GM23338 (cell line): ENCODE measurements around the gene SYNDIG1.

Source experiments
- CREB1 ChIP-seq: fragments of 250-450 bp; sonication (Bioruptor Pico); IDR thresholded peaks from 2 replicates; pipeline ENCODE4 v1.5.0; 2020; ENCODE audit warnings: low read depth, mild to moderate bottlenecking, moderate library complexity
- CTCF ChIP-seq, 2 experiments: fragments of 200-600 bp in 1 of 2; sonication (generic) in 1 of 2; conservative IDR thresholded peaks; 2 replicates each; pipeline versions ENCODE4 v1.5.1 to v1.6.1; 2016 to 2017; ENCODE audit warnings: antibody characterized with exemption in 2 of 2, low read depth in 2 of 2, mild to moderate bottlenecking in 2 of 2, moderate library complexity in 1 of 2
- ETS1 ChIP-seq: IDR thresholded peaks from 2 replicates; pipeline ENCODE4 v1.6.1; 2016; ENCODE audit warnings: antibody characterized with exemption
- EZH2 ChIP-seq: fragments of 200-600 bp; sonication (generic); IDR thresholded peaks from one replicate; pipeline ENCODE4 v1.8.0; 2017; ENCODE audit warnings: antibody characterized with exemption, mild to moderate bottlenecking, low read depth; ENCODE audit not compliant: unreplicated experiment
- EZH2phosphoT487 ChIP-seq: fragments of 200-600 bp; sonication (generic); IDR thresholded peaks from one replicate; pipeline ENCODE4 v1.8.1; 2018; ENCODE audit warnings: antibody characterized with exemption; ENCODE audit not compliant: unreplicated experiment
- JUNB ChIP-seq: IDR thresholded peaks from one replicate; pipeline ENCODE4 v1.6.1; 2016; ENCODE audit warnings: antibody characterized with exemption; ENCODE audit not compliant: unreplicated experiment
- NANOG ChIP-seq: IDR thresholded peaks from 2 replicates; pipeline ENCODE4 v1.6.1; 2016; ENCODE audit warnings: antibody characterized with exemption, borderline replicate concordance
- POLR2AphosphoS5 ChIP-seq: IDR thresholded peaks from 2 replicates; pipeline ENCODE4 v1.6.1; 2016; ENCODE audit warnings: antibody characterized with exemption, low read depth
- REST ChIP-seq: IDR thresholded peaks from one replicate; pipeline ENCODE4 v1.6.1; 2018; ENCODE audit warnings: antibody characterized with exemption; ENCODE audit not compliant: unreplicated experiment
- STAT1 ChIP-seq: IDR thresholded peaks from one replicate; pipeline ENCODE4 v1.6.1; 2016; ENCODE audit warnings: antibody characterized with exemption; ENCODE audit not compliant: unreplicated experiment

GRCh38 chr20:24609757-24610156, 140.3 kb downstream of the SYNDIG1 start:
- TF ChIP-seq REST (no peak), CTCF (conservative IDR thresholded peaks at IDR 0.05; ENCODE audit: low read depth in 2 of 2) (no peak), EZH2 (no peak), POLR2AphosphoS5 (no peak), NANOG (no peak), EZH2phosphoT487 (no peak), ETS1 (no peak), CREB1 (no peak), JUNB (no peak), STAT1 (no peak)
